ENCODE results near the gene POTEJ.
"Not testable (repeated sequence)": the region's sequence is repeated elsewhere in the genome, so short reads cannot be mapped to it uniquely, and the experiment has no call there.

POTEJ gene

DNA sequence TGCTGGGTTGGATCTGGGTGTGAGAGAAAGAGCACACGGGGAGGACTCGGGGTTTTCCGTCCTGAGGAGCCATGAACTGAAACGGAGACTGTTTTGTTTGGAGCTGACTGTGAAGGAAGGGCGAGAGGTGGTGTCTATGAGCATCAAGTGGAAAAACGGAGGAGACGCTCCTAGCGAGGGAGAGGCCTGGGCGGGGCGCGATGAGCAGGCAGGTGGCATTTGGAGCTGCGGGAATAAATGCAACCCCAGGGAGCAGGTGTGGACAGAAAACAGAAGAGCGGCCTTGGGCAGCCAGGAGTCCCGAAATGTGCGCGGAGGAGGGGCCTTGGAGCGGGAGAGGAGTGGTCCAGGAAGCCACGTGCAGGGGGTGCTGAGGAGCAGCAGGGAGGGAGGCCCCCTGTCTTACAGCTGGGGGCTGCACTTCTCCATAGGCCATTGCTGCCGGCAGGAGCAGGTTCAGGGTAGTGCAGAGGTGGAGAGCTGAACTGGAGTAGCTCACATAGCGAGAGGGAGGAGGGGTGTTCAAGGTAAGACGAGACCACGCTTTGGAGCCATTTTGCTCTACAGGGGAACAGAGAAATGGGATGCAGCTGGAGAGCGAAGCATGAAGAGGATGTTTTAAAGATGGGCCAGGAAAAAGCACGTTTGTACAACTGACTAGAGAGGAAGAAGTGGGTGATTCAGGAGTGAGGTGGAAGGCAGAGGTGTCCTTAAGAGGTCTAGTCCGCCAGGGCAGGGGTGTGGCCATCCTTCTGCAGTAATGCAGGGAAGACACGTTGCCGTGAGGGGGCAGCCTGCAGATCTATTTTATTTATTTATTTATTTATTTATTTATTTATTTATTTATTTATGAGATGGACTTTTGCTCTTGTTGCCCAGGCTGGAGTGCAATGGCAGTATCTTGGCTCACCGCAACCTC lies 2.0 kb upstream of the POTEJ start:
- not testable (repeated sequence) for H3K4me3 ChIP-seq (ENCODE audit: low read depth in 1 of 2, low read length in 2 of 2); H3K27me3 ChIP-seq (ENCODE audit: insufficient read depth, low read length, poor library complexity); H2AFZ ChIP-seq (ENCODE audit: low read depth, low read length); H3K4me2 ChIP-seq (ENCODE audit: insufficient read depth, low read length); DNase-seq; H3K9me3 ChIP-seq (ENCODE audit: insufficient read depth, low read length, severe bottlenecking); H3K79me2 ChIP-seq (ENCODE audit: insufficient read depth, low read length); H4K20me1 ChIP-seq (ENCODE audit: insufficient read depth, low read length); ATAC-seq (ENCODE audit: insufficient read depth, low read depth); H3K4me1 ChIP-seq (ENCODE audit: insufficient read depth, low read length); H3K36me3 ChIP-seq (ENCODE audit: insufficient read depth, low read length); H3K27ac ChIP-seq (ENCODE audit: low read length); H3K9ac ChIP-seq (ENCODE audit: low read depth, low read length)

GRCh38 chr2:130610486-130610885 lies 754 bp upstream of the POTEJ start:
- not testable (repeated sequence) for H2AFZ ChIP-seq (ENCODE audit: low read depth, low read length); H3K4me1 ChIP-seq (ENCODE audit: insufficient read depth, low read length); H4K20me1 ChIP-seq (ENCODE audit: insufficient read depth, low read length); H3K27me3 ChIP-seq (ENCODE audit: insufficient read depth, low read length, poor library complexity); H3K27ac ChIP-seq (ENCODE audit: low read length); H3K79me2 ChIP-seq (ENCODE audit: insufficient read depth, low read length); H3K9me3 ChIP-seq (ENCODE audit: insufficient read depth, low read length, severe bottlenecking); H3K4me3 ChIP-seq (ENCODE audit: low read depth in 1 of 2, low read length in 2 of 2); H3K9ac ChIP-seq (ENCODE audit: low read depth, low read length); ATAC-seq (ENCODE audit: insufficient read depth, low read depth); H3K4me2 ChIP-seq (ENCODE audit: insufficient read depth, low read length); DNase-seq; H3K36me3 ChIP-seq (ENCODE audit: insufficient read depth, low read length)

DNA sequence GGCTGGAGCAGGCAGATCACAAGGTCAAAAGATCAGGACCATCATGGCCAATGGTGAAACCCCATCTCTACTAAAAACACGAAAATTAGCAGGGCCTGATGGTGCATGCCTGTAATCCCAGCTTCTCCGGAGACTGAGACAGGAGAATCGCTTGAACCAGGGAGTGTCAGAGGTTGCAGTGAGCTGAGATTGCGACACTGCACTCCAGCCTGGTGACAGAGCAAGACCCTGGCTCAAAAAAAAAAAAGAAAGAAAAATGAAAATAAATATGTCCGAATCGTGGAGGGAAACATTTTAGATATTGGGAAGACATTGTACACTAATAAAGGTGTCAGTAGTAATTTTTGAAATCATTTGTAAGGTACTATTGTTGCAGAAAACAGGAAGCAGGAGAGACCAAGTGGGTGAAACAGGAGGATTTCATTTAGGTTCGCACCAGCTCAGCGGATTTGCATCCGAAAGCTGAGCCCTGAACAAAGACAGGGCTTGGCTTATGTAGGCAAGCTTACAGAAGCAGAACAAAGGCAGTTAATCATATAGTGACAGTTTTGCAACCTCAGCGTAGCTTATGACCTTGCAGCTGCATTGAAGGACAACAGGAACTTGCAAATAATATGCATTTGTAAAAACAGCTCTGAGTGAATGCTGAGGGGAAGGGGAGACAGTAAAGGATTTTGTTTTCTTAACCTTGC lies 17.7 kb downstream of the POTEJ start:
- not testable (repeated sequence) for H3K4me2 ChIP-seq (ENCODE audit: insufficient read depth, low read length); H3K36me3 ChIP-seq (ENCODE audit: insufficient read depth, low read length); H4K20me1 ChIP-seq (ENCODE audit: insufficient read depth, low read length); H3K4me1 ChIP-seq (ENCODE audit: insufficient read depth, low read length); H3K27me3 ChIP-seq (ENCODE audit: insufficient read depth, low read length, poor library complexity); ATAC-seq (ENCODE audit: insufficient read depth, low read depth); H2AFZ ChIP-seq (ENCODE audit: low read depth, low read length); DNase-seq; H3K27ac ChIP-seq (ENCODE audit: low read length); H3K9me3 ChIP-seq (ENCODE audit: insufficient read depth, low read length, severe bottlenecking); H3K79me2 ChIP-seq (ENCODE audit: insufficient read depth, low read length); H3K4me3 ChIP-seq (ENCODE audit: low read depth in 1 of 2, low read length in 2 of 2); H3K9ac ChIP-seq (ENCODE audit: low read depth, low read length)

- not testable (repeated sequence) for H3K9ac ChIP-seq (ENCODE audit: low read depth, low read length); DNase-seq; H3K27me3 ChIP-seq (ENCODE audit: insufficient read depth, low read length, poor library complexity); H3K36me3 ChIP-seq (ENCODE audit: insufficient read depth, low read length); H2AFZ ChIP-seq (ENCODE audit: low read depth, low read length); H3K9me3 ChIP-seq (ENCODE audit: insufficient read depth, low read length, severe bottlenecking); ATAC-seq (ENCODE audit: insufficient read depth, low read depth); H3K79me2 ChIP-seq (ENCODE audit: insufficient read depth, low read length); H4K20me1 ChIP-seq (ENCODE audit: insufficient read depth, low read length); H3K4me3 ChIP-seq (ENCODE audit: low read depth in 1 of 2, low read length in 2 of 2); H3K27ac ChIP-seq (ENCODE audit: low read length); H3K4me2 ChIP-seq (ENCODE audit: insufficient read depth, low read length); H3K4me1 ChIP-seq (ENCODE audit: insufficient read depth, low read length)
Observed at GRCh38 chr2:130638973-130639372, 27.7 kb downstream of the POTEJ start.

- H4K20me1 ChIP-seq (ENCODE audit: insufficient read depth, low read length); H3K9me3 ChIP-seq (ENCODE audit: insufficient read depth, low read length, severe bottlenecking); H3K9ac ChIP-seq (ENCODE audit: low read depth, low read length); H3K36me3 ChIP-seq (ENCODE audit: insufficient read depth, low read length); DNase-seq; H3K27ac ChIP-seq (ENCODE audit: low read length); H3K79me2 ChIP-seq (ENCODE audit: insufficient read depth, low read length); H3K4me2 ChIP-seq (ENCODE audit: insufficient read depth, low read length); H2AFZ ChIP-seq (ENCODE audit: low read depth, low read length); ATAC-seq (ENCODE audit: insufficient read depth, low read depth); H3K4me1 ChIP-seq (ENCODE audit: insufficient read depth, low read length); H3K27me3 ChIP-seq (ENCODE audit: insufficient read depth, low read length, poor library complexity); H3K4me3 ChIP-seq (ENCODE audit: low read depth in 1 of 2, low read length in 2 of 2): not testable (repeated sequence)
Observed at GRCh38 chr2:130641688-130642087, 30.4 kb downstream of the POTEJ start.

DNA sequence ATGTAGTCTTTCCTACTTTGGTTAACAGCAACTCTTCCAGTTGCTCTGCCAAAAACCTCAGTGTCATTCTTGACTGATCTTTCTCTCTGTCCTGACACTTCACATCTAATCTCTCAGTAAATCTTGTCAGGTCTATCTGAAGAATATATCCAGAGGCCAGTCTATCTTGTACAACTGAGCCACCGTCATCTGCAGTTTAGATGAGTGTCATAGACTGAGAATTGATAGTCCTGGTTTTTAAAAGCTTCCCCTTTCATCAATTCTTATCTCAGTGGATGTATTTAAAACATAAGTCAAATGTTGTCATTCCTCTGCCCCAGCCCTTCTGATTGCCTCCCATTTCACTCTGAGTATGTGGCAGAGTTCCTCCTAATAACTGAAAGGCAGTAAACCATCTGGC lies 38.0 kb downstream of the POTEJ start:
- DNase-seq; H4K20me1 ChIP-seq (ENCODE audit: insufficient read depth, low read length); H2AFZ ChIP-seq (ENCODE audit: low read depth, low read length); H3K9me3 ChIP-seq (ENCODE audit: insufficient read depth, low read length, severe bottlenecking); H3K4me3 ChIP-seq (ENCODE audit: low read depth in 1 of 2, low read length in 2 of 2); H3K27ac ChIP-seq (ENCODE audit: low read length); ATAC-seq (ENCODE audit: insufficient read depth, low read depth); H3K4me2 ChIP-seq (ENCODE audit: insufficient read depth, low read length); H3K9ac ChIP-seq (ENCODE audit: low read depth, low read length); H3K27me3 ChIP-seq (ENCODE audit: insufficient read depth, low read length, poor library complexity); H3K4me1 ChIP-seq (ENCODE audit: insufficient read depth, low read length); H3K36me3 ChIP-seq (ENCODE audit: insufficient read depth, low read length); H3K79me2 ChIP-seq (ENCODE audit: insufficient read depth, low read length): not testable (repeated sequence)

DNA sequence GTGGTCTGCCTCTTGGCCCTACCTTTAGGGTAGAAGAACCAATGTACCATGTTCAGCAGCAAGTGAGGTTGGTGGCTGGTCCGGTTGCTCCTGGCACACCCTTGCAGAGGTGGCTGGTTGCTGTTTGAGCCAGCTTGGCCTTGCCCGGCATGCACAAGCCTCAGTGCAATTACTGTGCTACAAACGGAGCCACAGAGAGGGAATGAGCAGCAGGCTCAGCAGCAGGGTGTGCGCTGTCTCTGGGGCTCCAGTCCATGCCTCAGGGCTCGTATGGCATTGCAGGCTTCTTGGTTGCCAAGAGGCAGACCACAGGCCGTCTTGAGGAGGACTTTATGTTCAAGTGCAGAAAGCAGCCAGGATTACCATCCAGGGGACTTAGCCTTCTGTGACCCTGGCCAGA lies 53.3 kb downstream of the POTEJ start:
- not testable (repeated sequence) for DNase-seq; H3K27me3 ChIP-seq (ENCODE audit: insufficient read depth, low read length, poor library complexity); H4K20me1 ChIP-seq (ENCODE audit: insufficient read depth, low read length); H2AFZ ChIP-seq (ENCODE audit: low read depth, low read length); ATAC-seq (ENCODE audit: insufficient read depth, low read depth); H3K36me3 ChIP-seq (ENCODE audit: insufficient read depth, low read length); H3K9me3 ChIP-seq (ENCODE audit: insufficient read depth, low read length, severe bottlenecking); H3K4me1 ChIP-seq (ENCODE audit: insufficient read depth, low read length); H3K4me2 ChIP-seq (ENCODE audit: insufficient read depth, low read length); H3K27ac ChIP-seq (ENCODE audit: low read length); H3K4me3 ChIP-seq (ENCODE audit: low read depth in 1 of 2, low read length in 2 of 2); H3K9ac ChIP-seq (ENCODE audit: low read depth, low read length); H3K79me2 ChIP-seq (ENCODE audit: insufficient read depth, low read length)

DNA sequence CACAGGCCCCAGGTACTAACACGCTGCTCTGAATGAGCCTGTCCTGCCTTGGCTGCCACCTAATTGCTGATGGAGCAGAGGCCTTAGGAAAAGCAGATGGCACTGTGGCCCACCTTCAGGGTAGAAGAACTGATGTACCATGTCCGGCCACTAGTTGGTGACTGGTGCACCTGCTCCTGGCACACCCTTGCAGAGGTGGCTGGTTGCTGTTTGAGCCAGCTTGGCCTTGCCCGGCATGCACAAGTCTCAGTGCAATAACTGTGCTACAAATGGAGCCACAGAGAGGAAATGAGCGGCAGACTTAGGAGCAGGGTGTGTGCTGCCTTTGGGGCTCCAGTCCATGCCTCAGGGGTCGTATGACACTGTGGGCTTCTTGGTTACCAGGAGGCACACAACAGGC lies 54.4 kb downstream of the POTEJ start:
- not testable (repeated sequence) for H2AFZ ChIP-seq (ENCODE audit: low read depth, low read length); H3K4me1 ChIP-seq (ENCODE audit: insufficient read depth, low read length); H3K4me2 ChIP-seq (ENCODE audit: insufficient read depth, low read length); H3K9ac ChIP-seq (ENCODE audit: low read depth, low read length); H3K4me3 ChIP-seq (ENCODE audit: low read depth in 1 of 2, low read length in 2 of 2); H4K20me1 ChIP-seq (ENCODE audit: insufficient read depth, low read length); H3K9me3 ChIP-seq (ENCODE audit: insufficient read depth, low read length, severe bottlenecking); H3K79me2 ChIP-seq (ENCODE audit: insufficient read depth, low read length); DNase-seq; H3K27me3 ChIP-seq (ENCODE audit: insufficient read depth, low read length, poor library complexity); ATAC-seq (ENCODE audit: insufficient read depth, low read depth); H3K27ac ChIP-seq (ENCODE audit: low read length); H3K36me3 ChIP-seq (ENCODE audit: insufficient read depth, low read length)

Measured in DND-41 (cell line).